ENCODE data around the gene ARSK.

Gene ARSK

GRCh38 chr5:95563367-95563766, 8.5 kb downstream of the ARSK start:
- no peak for DNase-seq (ENCODE audit: low read depth in 1 of 2, low spot score in 1 of 2)

- no peak for DNase-seq (ENCODE audit: low read depth in 1 of 2, low spot score in 1 of 2)
These were observed 9.5 kb downstream of the ARSK start for GRCh38 chr5:95564450-95564849.

- no peak for DNase-seq (ENCODE audit: low read depth in 1 of 2, low spot score in 1 of 2)
These were observed 10.5 kb downstream of the ARSK start for GRCh38 chr5:95565280-95565920.

GRCh38 chr5:95572016-95572415, 17.1 kb downstream of the ARSK start:
- DNase-seq (ENCODE audit: low read depth in 1 of 2, low spot score in 1 of 2) = no peak

- no peak for DNase-seq (ENCODE audit: low read depth in 1 of 2, low spot score in 1 of 2)
These were observed 26.7 kb downstream of the ARSK start for GRCh38 chr5:95581576-95581975.

- DNase-seq (ENCODE audit: low read depth in 1 of 2, low spot score in 1 of 2) = no peak
These were observed 29.1 kb downstream of the ARSK start for GRCh38 chr5:95583992-95584391.

- no peak for DNase-seq (ENCODE audit: low read depth in 1 of 2, low spot score in 1 of 2)
These were observed 36.0 kb downstream of the ARSK start for GRCh38 chr5:95590880-95591279.

GRCh38 chr5:95591490-95591901, 36.6 kb downstream of the ARSK start:
- no peak for DNase-seq (ENCODE audit: low read depth in 1 of 2, low spot score in 1 of 2)

GRCh38 chr5:95595289-95595931, 40.5 kb downstream of the ARSK start:
- DNase-seq (ENCODE audit: low read depth in 1 of 2, low spot score in 1 of 2) = no peak

GRCh38 chr5:95599252-95599651, 44.4 kb downstream of the ARSK start:
- no peak for DNase-seq (ENCODE audit: low read depth in 1 of 2, low spot score in 1 of 2)

- DNase-seq (ENCODE audit: low read depth in 1 of 2, low spot score in 1 of 2) = no peak
These were observed 45.7 kb downstream of the ARSK start for GRCh38 chr5:95600557-95600956.

- no peak for DNase-seq (ENCODE audit: low read depth in 1 of 2, low spot score in 1 of 2)
These were observed 50.9 kb downstream of the ARSK start for GRCh38 chr5:95605786-95606185.

GRCh38 chr5:95606419-95606818, 51.5 kb downstream of the ARSK start:
- DNase-seq (ENCODE audit: low read depth in 1 of 2, low spot score in 1 of 2) = no peak

- no peak for DNase-seq (ENCODE audit: low read depth in 1 of 2, low spot score in 1 of 2)
These were observed 54.8 kb downstream of the ARSK start for GRCh38 chr5:95609711-95610110.

GRCh38 chr5:95610546-95610945, 55.6 kb downstream of the ARSK start:
- no peak for DNase-seq (ENCODE audit: low read depth in 1 of 2, low spot score in 1 of 2)

GRCh38 chr5:95611396-95611795, 56.5 kb downstream of the ARSK start:
- no peak for DNase-seq (ENCODE audit: low read depth in 1 of 2, low spot score in 1 of 2)

- no peak for DNase-seq (ENCODE audit: low read depth in 1 of 2, low spot score in 1 of 2)
These were observed 58.6 kb downstream of the ARSK start for GRCh38 chr5:95613514-95613913.

GRCh38 chr5:95615164-95615467, 60.2 kb downstream of the ARSK start:
- DNase-seq (ENCODE audit: low read depth in 1 of 2, low spot score in 1 of 2) = no peak

GRCh38 chr5:95617057-95617456, 62.2 kb downstream of the ARSK start:
- DNase-seq (ENCODE audit: low read depth in 1 of 2, low spot score in 1 of 2) = no peak

- no peak for DNase-seq (ENCODE audit: low read depth in 1 of 2, low spot score in 1 of 2)
These were observed 64.2 kb downstream of the ARSK start for GRCh38 chr5:95619096-95619495.

GRCh38 chr5:95619514-95620029, 64.7 kb downstream of the ARSK start:
- no peak for DNase-seq (ENCODE audit: low read depth in 1 of 2, low spot score in 1 of 2)

- peak; percentile 34 to 55 for DNase-seq (ENCODE audit: low read depth in 1 of 2, low spot score in 1 of 2)
These were observed 65.3 kb downstream of the ARSK start, which contains the start of gene GPR150 for GRCh38 chr5:95620030-95620869. Gene GPR150 (plus strand): TSS chr5:95620087. CDS start chr5:95620276, 189 bp downstream.
